ENCODE data around the gene UBR4.

UBR4 gene

DNA sequence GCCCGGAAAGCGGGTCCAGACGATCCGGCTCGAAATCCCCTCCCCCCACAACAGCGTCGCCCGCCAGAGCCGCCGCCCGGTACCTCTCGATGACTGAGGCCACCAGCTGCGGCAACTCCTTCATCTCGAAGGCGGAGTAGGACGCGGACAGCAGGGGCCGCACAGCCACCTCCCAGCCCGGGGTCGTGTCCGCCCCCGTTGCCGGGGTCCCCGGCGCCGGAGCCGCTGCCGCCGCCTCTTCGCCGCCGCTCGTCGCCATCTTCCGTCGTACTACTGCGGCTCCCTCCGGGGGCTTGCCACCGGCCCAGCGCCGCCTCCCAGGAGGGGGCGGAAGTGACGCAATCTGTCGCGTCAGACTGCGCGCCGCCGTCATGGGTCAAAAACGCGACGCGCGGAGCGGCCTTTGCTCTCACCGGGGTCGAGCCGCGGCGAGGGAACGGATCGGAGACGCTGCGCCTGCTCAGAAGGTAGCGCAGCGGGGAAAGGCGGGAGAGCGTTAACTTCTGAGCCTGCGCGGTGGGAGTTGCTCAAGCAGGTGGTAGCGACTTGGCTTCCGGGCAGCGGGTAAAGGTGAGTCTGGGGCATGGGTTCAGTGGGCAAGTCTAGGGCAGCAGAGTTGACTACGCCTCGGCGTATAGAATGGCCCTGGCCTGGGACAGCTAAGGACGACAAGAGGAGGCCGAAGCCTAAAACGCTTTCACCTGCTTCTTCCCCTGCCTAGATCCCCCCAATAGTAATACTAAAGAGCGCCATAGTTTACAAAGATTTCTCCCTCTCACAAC, at the start of gene UBR4:
Gene UBR4, minus strand, starts transcription at position 277 of the 782 bp plus-strand sequence. Its CDS starts 18 bp downstream, at position 259.
- TF ChIP-seq CEBPB (IDR thresholded peaks at IDR 0.05) (peak; percentile 77), FOXM1 (IDR thresholded peaks at IDR 0.05; ENCODE audit: borderline replicate concordance, low read depth) (no peak; the same call in 1 of the 2 replicates), TEAD4 (IDR thresholded peaks at IDR 0.05) (no peak; the same call in none of the 2 replicates), EGR1 (IDR thresholded peaks at IDR 0.05) (0 out of 2 replicates have a peak, but pooled peaks have one; percentile 30), TCF12 (IDR thresholded peaks at IDR 0.05; ENCODE audit: low read depth) (peak; percentile 45), REST (IDR thresholded peaks at IDR 0.05; ENCODE audit: low read depth) (no peak), TAF1 (IDR thresholded peaks at IDR 0.05; ENCODE audit: low read depth) (peak; percentile 72), YY1 (IDR thresholded peaks at IDR 0.05; ENCODE audit: low read depth) (peak; percentile 84), CREB1 (IDR thresholded peaks at IDR 0.05; ENCODE audit: low read depth) (peak; percentile 99), ZBTB7A (IDR thresholded peaks at IDR 0.05; ENCODE audit: low read depth) (no peak)
- TF ChIP-seq, protein P1, sequence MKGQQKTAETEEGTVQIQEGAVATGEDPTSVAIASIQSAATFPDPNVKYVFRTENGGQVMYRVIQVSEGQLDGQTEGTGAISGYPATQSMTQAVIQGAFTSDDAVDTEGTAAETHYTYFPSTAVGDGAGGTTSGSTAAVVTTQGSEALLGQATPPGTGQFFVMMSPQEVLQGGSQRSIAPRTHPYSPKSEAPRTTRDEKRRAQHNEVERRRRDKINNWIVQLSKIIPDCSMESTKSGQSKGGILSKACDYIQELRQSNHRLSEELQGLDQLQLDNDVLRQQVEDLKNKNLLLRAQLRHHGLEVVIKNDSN (IDR thresholded peaks at IDR 0.05) = no peak; the same call in 1 of the 2 replicates
- TF ChIP-seq, protein P2, sequence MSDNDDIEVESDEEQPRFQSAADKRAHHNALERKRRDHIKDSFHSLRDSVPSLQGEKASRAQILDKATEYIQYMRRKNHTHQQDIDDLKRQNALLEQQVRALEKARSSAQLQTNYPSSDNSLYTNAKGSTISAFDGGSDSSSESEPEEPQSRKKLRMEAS (IDR thresholded peaks at IDR 0.05) = peak; percentile 90

GRCh38 chr1:19258353-19258752, 48.3 kb upstream of the UBR4 start:
- TF ChIP-seq CEBPB (IDR thresholded peaks at IDR 0.05) (no peak), YY1 (IDR thresholded peaks at IDR 0.05; ENCODE audit: low read depth) (no peak)

- TF ChIP-seq REST (IDR thresholded peaks at IDR 0.05; ENCODE audit: low read depth) (no peak), ZBTB7A (IDR thresholded peaks at IDR 0.05; ENCODE audit: low read depth) (no peak), EP300 (IDR thresholded peaks at IDR 0.05; ENCODE audit: borderline replicate concordance) (no peak)
Observed at GRCh38 chr1:19257178-19257914, 47.3 kb upstream of the UBR4 start.

DNA sequence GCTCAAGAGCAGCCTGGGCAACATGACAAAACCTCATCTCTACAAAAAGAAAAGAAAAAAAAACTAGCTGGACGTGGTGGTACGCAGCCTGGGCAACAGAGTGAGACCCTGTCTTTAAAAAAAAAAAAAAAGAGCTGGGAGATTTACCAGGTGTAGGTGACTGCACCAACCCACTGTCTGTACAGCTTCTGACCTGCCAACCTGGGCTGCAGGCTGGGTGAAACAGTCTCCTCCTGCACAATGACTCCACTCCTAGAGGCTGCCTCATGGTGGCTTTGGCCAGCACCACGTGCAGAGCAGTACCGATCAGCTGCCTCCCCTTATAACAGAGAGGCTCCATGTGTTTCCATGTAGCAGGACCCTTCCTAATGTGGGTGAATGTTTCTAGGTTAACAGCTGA, 45.2 kb upstream of the UBR4 start:
- no peak for TF ChIP-seq YY1 (IDR thresholded peaks at IDR 0.05; ENCODE audit: low read depth)
- TF ChIP-seq TCF12 (IDR thresholded peaks at IDR 0.05; ENCODE audit: low read depth) = no peak
- no peak for TF ChIP-seq EGR1 (IDR thresholded peaks at IDR 0.05)
- no peak for TF ChIP-seq EP300 (IDR thresholded peaks at IDR 0.05; ENCODE audit: borderline replicate concordance)
- TF ChIP-seq, protein P2 (IDR thresholded peaks at IDR 0.05) = no peak
- TF ChIP-seq NFIC (IDR thresholded peaks at IDR 0.05) = no peak
- TF ChIP-seq CREB1 (IDR thresholded peaks at IDR 0.05; ENCODE audit: low read depth) = no peak
- TF ChIP-seq, protein P1 (IDR thresholded peaks at IDR 0.05) = no peak
- no peak for TF ChIP-seq TEAD4 (IDR thresholded peaks at IDR 0.05)
- no peak for TF ChIP-seq RAD21 (IDR thresholded peaks at IDR 0.05; ENCODE audit: low read depth)
- TF ChIP-seq ZBTB7A (IDR thresholded peaks at IDR 0.05; ENCODE audit: low read depth) = no peak
- TF ChIP-seq TAF1 (IDR thresholded peaks at IDR 0.05; ENCODE audit: low read depth) = no peak
- TF ChIP-seq FOXM1 (IDR thresholded peaks at IDR 0.05; ENCODE audit: borderline replicate concordance, low read depth) = no peak
- no peak for TF ChIP-seq CEBPB (IDR thresholded peaks at IDR 0.05)
- TF ChIP-seq REST (IDR thresholded peaks at IDR 0.05; ENCODE audit: low read depth) = no peak
